Loucy (cell line): ENCODE data around the gene APOL2.
A peak's percentile ranks its signal among the peaks of the same experiment; 100 is the strongest.
"Not testable (repeated sequence)": the region's sequence is repeated elsewhere in the genome, so short reads cannot be mapped to it uniquely, and the experiment has no call there.

ENCODE experiments used
- H2AFZ ChIP-seq: fragments of 200-600 bp; sonication (generic); 2 replicates; pipeline ENCODE4 v1.6.0; 2016; ENCODE audit warnings: antibody characterized with exemption, mild to moderate bottlenecking, low read length, moderate library complexity
- H3F3A ChIP-seq: fragments of 200-600 bp; 2 replicates; pipeline ENCODE4 v1.6.0; 2016; ENCODE audit warnings: antibody characterized with exemption, low read depth, mild to moderate bottlenecking
- H3K27me3 ChIP-seq: fragments of 200-600 bp; sonication (generic); 2 replicates; pipeline ENCODE4 v1.6.1; 2014; ENCODE audit warnings: low read length, mild to moderate bottlenecking; ENCODE audit not compliant: insufficient read depth, poor library complexity, severe bottlenecking
- H3K36me3 ChIP-seq: fragments of 200-600 bp; sonication (generic); 2 replicates; pipeline ENCODE4 v1.6.1; 2016; ENCODE audit warnings: low read length; ENCODE audit not compliant: insufficient read depth
- H3K4me1 ChIP-seq: fragments of 200-600 bp; sonication (generic); 2 replicates; pipeline ENCODE4 v1.5.1; 2014; ENCODE audit warnings: low read length, mild to moderate bottlenecking; ENCODE audit not compliant: insufficient read depth, poor library complexity, severe bottlenecking
- H3K4me2 ChIP-seq: fragments of 200-600 bp; sonication (generic); 2 replicates; pipeline ENCODE4 v1.6.0; 2014; ENCODE audit warnings: antibody characterized with exemption, low read length, low read depth, mild to moderate bottlenecking; ENCODE audit not compliant: poor library complexity, severe bottlenecking
- H3K4me3 ChIP-seq: fragments of 200-600 bp; sonication (generic); 2 replicates; pipeline ENCODE4 v1.5.1; 2014; ENCODE audit warnings: low read length, mild to moderate bottlenecking, mixed read lengths; ENCODE audit not compliant: poor library complexity, severe bottlenecking
- H3K79me2 ChIP-seq: fragments of 200-600 bp; sonication (generic); 2 replicates; pipeline ENCODE4 v1.6.1; 2014; ENCODE audit warnings: low read length; ENCODE audit not compliant: insufficient read depth
- H3K9ac ChIP-seq: fragments of 200-600 bp; sonication (generic); 2 replicates; pipeline ENCODE4 v1.6.0; 2014; ENCODE audit warnings: mild to moderate bottlenecking, low read depth, low read length, moderate library complexity; ENCODE audit not compliant: poor library complexity, severe bottlenecking
- H3K9me2 ChIP-seq: fragments of 200-600 bp; sonication (generic); replicated peaks from 2 replicates; pipeline ENCODE4 v1.6.1; 2016; ENCODE audit warnings: low read depth, low read length, mixed read lengths
- H3K9me3 ChIP-seq: fragments of 200-600 bp; sonication (generic); 2 replicates; pipeline ENCODE4 v1.6.1; 2014; ENCODE audit warnings: mild to moderate bottlenecking, antibody characterized with exemption, low read length, low read depth; ENCODE audit not compliant: insufficient read depth
- H4K20me1 ChIP-seq: fragments of 200-600 bp; sonication (generic); 2 replicates; pipeline ENCODE4 v1.6.0; 2014; ENCODE audit warnings: antibody characterized with exemption, low read length, mild to moderate bottlenecking; ENCODE audit not compliant: insufficient read depth, poor library complexity, severe bottlenecking
- CTCF ChIP-seq: fragments of 200-600 bp; sonication (generic); conservative IDR thresholded peaks from 2 replicates; pipeline ENCODE4 v1.5.1; 2014; ENCODE audit warnings: mild to moderate bottlenecking, antibody characterized with exemption, low read length
- EZH2phosphoT487 ChIP-seq: fragments of 200-600 bp; IDR thresholded peaks from 2 replicates; pipeline ENCODE4 v1.6.1; 2018; ENCODE audit warnings: antibody characterized with exemption, mild to moderate bottlenecking, moderate library complexity, borderline replicate concordance

APOL2 gene

GRCh38 chr22:36204632-36205015 is 34.7 kb downstream of the APOL2 start:
- H3K4me1 ChIP-seq = no peaks in the 10 kb centered on the region
- H3K36me3 ChIP-seq = no peaks in the 10 kb centered on the region
- H3K9me2 ChIP-seq = no peaks in the 10 kb centered on the region
- H4K20me1 ChIP-seq = no peaks in the 10 kb centered on the region
- H3K9ac ChIP-seq = no peak overlapping the region
- H3K4me3 ChIP-seq = no peak overlapping the region
- H3K27me3 ChIP-seq = no peaks in the 10 kb centered on the region
- no peak overlapping the region for H3K4me2 ChIP-seq
- H3F3A ChIP-seq = no peaks in the 10 kb centered on the region
- TF ChIP-seq EZH2phosphoT487 (no peak), CTCF (0 out of 2 replicates have a peak, but pooled peaks have one; percentile 10)
- H2AFZ ChIP-seq = no peak overlapping the region
- H3K79me2 ChIP-seq = no peaks in the 10 kb centered on the region
- 0 out of 2 replicates have a peak, but pooled peaks cover 8% of the 10 kb centered on the region for H3K9me3 ChIP-seq

- Histone ChIP-seq H2AFZ (no peak overlapping the region), H3K4me2 (no peak overlapping the region), H3K36me3 (no peaks in the 10 kb centered on the region), H3K9ac (no peak overlapping the region), H3K4me3 (no peak overlapping the region), H4K20me1 (no peaks in the 10 kb centered on the region), H3K4me1 (no peaks in the 10 kb centered on the region), H3K9me2 (no peaks in the 10 kb centered on the region), H3F3A (no peaks in the 10 kb centered on the region), H3K9me3 (0 out of 2 replicates have a peak, but pooled peaks cover 4% of the 10 kb centered on the region), H3K79me2 (no peaks in the 10 kb centered on the region), H3K27me3 (no peaks in the 10 kb centered on the region)
- no peak for TF ChIP-seq CTCF
- no peak for TF ChIP-seq EZH2phosphoT487
Measured at GRCh38 chr22:36204001-36204631, 35.2 kb downstream of the APOL2 start.

- not testable (repeated sequence) for H3K9ac ChIP-seq, H3K4me3 ChIP-seq, H2AFZ ChIP-seq
Measured at GRCh38 chr22:36203441-36203840, 35.9 kb downstream of the APOL2 start.

GRCh38 chr22:36202906-36203305 is 36.4 kb downstream of the APOL2 start:
- not testable (repeated sequence) for H3K27me3 ChIP-seq, H3K9me2 ChIP-seq, H3K4me3 ChIP-seq, H3K4me1 ChIP-seq, H3K9me3 ChIP-seq, H3K36me3 ChIP-seq, H3K9ac ChIP-seq, H3F3A ChIP-seq, H3K4me2 ChIP-seq, H3K79me2 ChIP-seq, H4K20me1 ChIP-seq, H2AFZ ChIP-seq

More at GRCh38 chr22:36203441-36203840, 35.9 kb downstream of the APOL2 start:
- not testable (repeated sequence) for H3K9me3 ChIP-seq, H3K36me3 ChIP-seq, H3F3A ChIP-seq, H3K4me2 ChIP-seq, H3K9me2 ChIP-seq, H3K4me1 ChIP-seq, H3K27me3 ChIP-seq, H4K20me1 ChIP-seq, H3K79me2 ChIP-seq
